AG04449 (cell line): Measurements from ENCODE around the gene MGAT5.

ENCODE experiments used
- CTCF ChIA-PET: fragments of 350-600 bp; formaldehyde crosslinking; extraction: SDS; loops from one replicate; lab custom pipeline; 2021; ENCODE audit warnings: antibody characterized with exemption; lab: Yijun Ruan, JAX
- POLR2A ChIA-PET: fragments of 400-600, 350-600 bp; formaldehyde crosslinking; extraction: SDS; loops from one replicate; lab custom pipeline; 2020; ENCODE audit warnings: antibody characterized with exemption, inconsistent platforms; lab: Yijun Ruan, JAX
- DNase-seq: peaks from one replicate; pipeline ENCODE4 v3.0.0-alpha.2; 2010; ENCODE audit warnings: low read depth, low spot score
- H3K4me3 ChIP-seq: 2 replicates; pipeline ENCODE4 v1.5.1; 2011; ENCODE audit warnings: low read depth, mild to moderate bottlenecking, control low read depth, low read length
- CTCF ChIP-seq: IDR thresholded peaks from one replicate; pipeline ENCODE4 v1.5.1; 2011; ENCODE audit warnings: mild to moderate bottlenecking, moderate library complexity, low read length, control low read depth, inconsistent platforms; ENCODE audit not compliant: insufficient read depth; ENCODE audit errors: missing control alignments

MGAT5 gene

GRCh38 chr2:134401081-134401497 lies 147.2 kb downstream of the MGAT5 start:
- DNase-seq = no peak
- no peak for TF ChIP-seq CTCF
- POLR2A ChIA-PET = no interaction called here
- no peak overlapping the region for H3K4me3 ChIP-seq
- CTCF ChIA-PET = interaction anchor here (0.8 to 10.2 kb wide), 5 partner anchors 9 to 283 kb away, joined by 3 to 63 read pairs (median 5); no protein-coding TSS in a partner anchor

- no peak for TF ChIP-seq CTCF
- no peak for DNase-seq
- POLR2A ChIA-PET = interaction anchor here (0.6 to 0.8 kb wide), 2 partner anchors 9 to 118 kb away, joined by 3 read pairs; no protein-coding TSS in a partner anchor
- H3K4me3 ChIP-seq = no peak overlapping the region
- CTCF ChIA-PET = interaction anchor here (1.0 to 10.2 kb wide), 6 partner anchors 9 to 283 kb away, joined by 3 to 63 read pairs (median 4); no protein-coding TSS in a partner anchor
Measured at GRCh38 chr2:134401789-134402188, 147.9 kb downstream of the MGAT5 start.

- POLR2A ChIA-PET = interaction anchor here (0.5 to 0.8 kb wide), 2 partner anchors 8 to 31 kb away, joined by 3 read pairs; no protein-coding TSS in a partner anchor
- no peak for TF ChIP-seq CTCF
- no peak overlapping the region for H3K4me3 ChIP-seq
- peak; percentile 79 for DNase-seq
- CTCF ChIA-PET = interaction anchor here (1.0 to 10.2 kb wide), 4 partner anchors 10 to 49 kb away, joined by 3 to 63 read pairs (median 6); no protein-coding TSS in a partner anchor
Measured at GRCh38 chr2:134402410-134402809, 148.5 kb downstream of the MGAT5 start.

GRCh38 chr2:134405611-134406081 lies 151.8 kb downstream of the MGAT5 start:
- no peak for DNase-seq
- ChIA-PET POLR2A (no interaction called here), CTCF (interaction anchor here (1.5 to 2.8 kb wide), 3 partner anchors 13 to 287 kb away, joined by 5 to 14 read pairs (median 8); no protein-coding TSS in a partner anchor)
- TF ChIP-seq CTCF = no peak
- H3K4me3 ChIP-seq = no peak overlapping the region

GRCh38 chr2:134406311-134406710 lies 152.4 kb downstream of the MGAT5 start:
- CTCF ChIA-PET = interaction anchor here (0.7 to 2.8 kb wide), 4 partner anchors 8 to 288 kb away, joined by 3 to 14 read pairs (median 4); no protein-coding TSS in a partner anchor
- POLR2A ChIA-PET = no interaction called here
- H3K4me3 ChIP-seq = no peak overlapping the region
- TF ChIP-seq CTCF = no peak
- DNase-seq = no peak

GRCh38 chr2:134406736-134407135 lies 152.9 kb downstream of the MGAT5 start:
- CTCF ChIA-PET = interaction anchor here (0.7 to 2.8 kb wide), 4 partner anchors 8 to 289 kb away, joined by 3 to 14 read pairs (median 4); no protein-coding TSS in a partner anchor
- TF ChIP-seq CTCF = no peak
- POLR2A ChIA-PET = no interaction called here
- no peak for DNase-seq
- H3K4me3 ChIP-seq = no peak overlapping the region
